ENCODE data around the gene CYP24A1.

- TF ChIP-seq POLR2A (IDR thresholded peaks at IDR 0.05; ENCODE audit: low read depth, low read length) (no peak), TAF1 (IDR thresholded peaks at IDR 0.05; ENCODE audit: borderline replicate concordance, low read depth, low read length) (no peak), POLR2AphosphoS5 (IDR thresholded peaks at IDR 0.05; ENCODE audit: low read depth, low read length) (no peak)
Measured at GRCh38 chr20:54163402-54163801, 10.4 kb downstream of the CYP24A1 start.

Data from GM12892 (cell line).